Measurements from ENCODE around the gene OSBPL6.

DNA sequence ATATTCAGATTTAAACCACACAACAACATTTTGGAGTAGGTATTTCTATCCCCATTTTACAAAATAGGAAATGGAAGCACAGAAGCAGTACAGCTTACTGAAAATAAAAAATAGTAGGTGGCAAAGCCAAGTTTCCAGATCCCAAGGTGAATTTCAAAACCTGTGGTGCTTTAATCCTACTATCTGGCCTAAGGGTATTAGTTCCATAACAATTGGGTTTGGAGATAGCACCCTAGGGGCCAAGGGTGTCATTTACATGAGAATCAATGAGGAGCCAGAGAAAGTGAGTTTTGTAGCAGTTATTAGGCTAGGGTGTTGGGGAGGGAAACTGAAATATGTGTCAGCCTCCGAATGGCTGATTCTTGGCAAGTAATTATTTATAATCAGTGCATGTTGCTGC is 24.9 kb downstream of the OSBPL6 start:
- TF ChIP-seq, protein P1, sequence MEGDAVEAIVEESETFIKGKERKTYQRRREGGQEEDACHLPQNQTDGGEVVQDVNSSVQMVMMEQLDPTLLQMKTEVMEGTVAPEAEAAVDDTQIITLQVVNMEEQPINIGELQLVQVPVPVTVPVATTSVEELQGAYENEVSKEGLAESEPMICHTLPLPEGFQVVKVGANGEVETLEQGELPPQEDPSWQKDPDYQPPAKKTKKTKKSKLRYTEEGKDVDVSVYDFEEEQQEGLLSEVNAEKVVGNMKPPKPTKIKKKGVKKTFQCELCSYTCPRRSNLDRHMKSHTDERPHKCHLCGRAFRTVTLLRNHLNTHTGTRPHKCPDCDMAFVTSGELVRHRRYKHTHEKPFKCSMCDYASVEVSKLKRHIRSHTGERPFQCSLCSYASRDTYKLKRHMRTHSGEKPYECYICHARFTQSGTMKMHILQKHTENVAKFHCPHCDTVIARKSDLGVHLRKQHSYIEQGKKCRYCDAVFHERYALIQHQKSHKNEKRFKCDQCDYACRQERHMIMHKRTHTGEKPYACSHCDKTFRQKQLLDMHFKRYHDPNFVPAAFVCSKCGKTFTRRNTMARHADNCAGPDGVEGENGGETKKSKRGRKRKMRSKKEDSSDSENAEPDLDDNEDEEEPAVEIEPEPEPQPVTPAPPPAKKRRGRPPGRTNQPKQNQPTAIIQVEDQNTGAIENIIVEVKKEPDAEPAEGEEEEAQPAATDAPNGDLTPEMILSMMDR (IDR thresholded peaks at IDR 0.05 in 8 of 11, conservative IDR thresholded peaks at IDR 0.05 in 3 of 11), result no peak
- TF ChIP-seq POLR2A (IDR thresholded peaks at IDR 0.05), result no peak
